Endothelial cell of umbilical vein (primary cell): ENCODE measurements around the gene CRACR2B. TPM values are rescaled to one million over a fixed set of nuclear protein-coding genes. Genes with fewer than 3 reads are reported as not detected.

ENCODE experiments used
- BruUV-seq: library from RNA; stranded (reverse); fragments of 400-500 nt; replicated peaks from 2 replicates; lab custom pipeline; 2021; lab: Mats Ljungman, UMichigan
- CTCF ChIA-PET: fragments of 300-600, 350-600 bp; sonication (Branson Sonifier 250); formaldehyde crosslinking; loops from one replicate; lab custom pipeline; 2021; ENCODE audit warnings: antibody characterized with exemption, inconsistent platforms; lab: Charles Lee
- POLR2A ChIA-PET: fragments of 300-600, 350-600 bp; sonication (Branson Sonifier 250); formaldehyde crosslinking; loops from one replicate; lab custom pipeline; 2021; ENCODE audit warnings: antibody characterized with exemption, inconsistent platforms; lab: Charles Lee
- DNase-seq: peaks from one replicate; pipeline ENCODE4 v3.0.0-alpha.2; 2011; ENCODE audit warnings: low read depth, low spot score
- FAIRE-seq: peaks from 2 replicates; lab custom pipeline; 2011; peaks lifted over from hg19 to GRCh38; lab: Jason Lieb, UNC
- H2AFZ ChIP-seq: 2 replicates; pipeline ENCODE4 v1.6.0; 2012; ENCODE audit warnings: low read depth, low read length, control low read depth, inconsistent platforms
- H3K27ac ChIP-seq: 2 replicates; pipeline ENCODE4 v1.5.1; 2011; ENCODE audit warnings: low read depth, mild to moderate bottlenecking, control low read depth, low read length, moderate library complexity; ENCODE audit not compliant: insufficient read depth
- H3K27me3 ChIP-seq, 2 experiments: 2 replicates each; pipeline versions ENCODE4 v1.6.0 to v1.6.1; 2011; ENCODE audit warnings: low read length in 2 of 2, mixed read lengths in 1 of 2; ENCODE audit not compliant: control insufficient read depth in 2 of 2, insufficient read depth in 2 of 2
- H3K36me3 ChIP-seq, 2 experiments: 2 replicates in 1 of 2; 3 replicates in 1 of 2; pipeline ENCODE4 v1.5.1; 2011; ENCODE audit warnings: low read length in 2 of 2, mild to moderate bottlenecking in 1 of 2, moderate library complexity in 1 of 2; ENCODE audit not compliant: control insufficient read depth in 2 of 2, insufficient read depth in 2 of 2; ENCODE audit errors: extremely low read depth in 1 of 2
- H3K4me1 ChIP-seq: 3 replicates; pipeline ENCODE4 v1.5.1; 2011; ENCODE audit warnings: mild to moderate bottlenecking, low read length; ENCODE audit not compliant: control insufficient read depth, insufficient read depth; ENCODE audit errors: extremely low read depth
- H3K4me2 ChIP-seq: 2 replicates; pipeline ENCODE4 v1.6.1; 2011; ENCODE audit warnings: low read length, control low read depth, mixed read lengths; ENCODE audit not compliant: insufficient read depth
- H3K4me3 ChIP-seq, 3 experiments: fragments of 200-600 bp in 1 of 3; sonication (generic), shearing (Covaris generic) in 1 of 3; replicated peaks in 1 of 3; 2 replicates each; pipeline ENCODE4 v1.5.1; 2011 to 2016; ENCODE audit warnings: control low read depth in 3 of 3, low read length in 3 of 3, mild to moderate bottlenecking in 2 of 3, inconsistent platforms in 1 of 3, low read depth in 1 of 3, moderate library complexity in 1 of 3; ENCODE audit not compliant: insufficient read depth in 1 of 3
- H3K79me2 ChIP-seq: 2 replicates; pipeline ENCODE4 v1.6.0; 2012; ENCODE audit warnings: low read length, inconsistent platforms; ENCODE audit not compliant: control insufficient read depth, insufficient read depth
- H3K9ac ChIP-seq: replicated peaks from 2 replicates; pipeline ENCODE3; 2011; ENCODE audit warnings: low read length, control low read depth; ENCODE audit not compliant: insufficient read depth; ENCODE audit errors: extremely low read depth
- H3K9me1 ChIP-seq: replicated peaks from 3 replicates; pipeline ENCODE4 v1.6.0; 2011; ENCODE audit warnings: mild to moderate bottlenecking, low read length; ENCODE audit not compliant: control insufficient read depth, insufficient read depth; ENCODE audit errors: extremely low read depth
- H3K9me3 ChIP-seq: replicated peaks from 2 replicates; pipeline ENCODE4 v1.5.1; 2012; ENCODE audit warnings: low read length, inconsistent platforms; ENCODE audit not compliant: control insufficient read depth, insufficient read depth
- H4K20me1 ChIP-seq: replicated peaks from 2 replicates; pipeline ENCODE3; 2011; ENCODE audit warnings: mild to moderate bottlenecking, low read length; ENCODE audit not compliant: control insufficient read depth, insufficient read depth; ENCODE audit errors: extremely low read depth
- EZH2 ChIP-seq: IDR thresholded peaks from 2 replicates; pipeline ENCODE4 v1.6.1; 2012; ENCODE audit warnings: borderline replicate concordance, low read depth, mild to moderate bottlenecking, moderate library complexity, low read length, inconsistent platforms; ENCODE audit not compliant: severe bottlenecking
- FOS ChIP-seq: IDR thresholded peaks from 2 replicates; pipeline ENCODE4 v1.6.1; 2011; ENCODE audit warnings: mild to moderate bottlenecking, low read length, moderate library complexity, borderline replicate concordance; ENCODE audit not compliant: insufficient read depth
- GATA2 ChIP-seq: IDR thresholded peaks from 2 replicates; pipeline ENCODE4 v1.7.0; 2011; ENCODE audit warnings: low read depth, mild to moderate bottlenecking, moderate library complexity, mixed read lengths, low read length; ENCODE audit not compliant: insufficient read length, insufficient read depth
- JUN ChIP-seq: IDR thresholded peaks from 2 replicates; pipeline ENCODE4 v1.6.1; 2011; ENCODE audit warnings: borderline replicate concordance, low read depth; ENCODE audit not compliant: insufficient read length, insufficient read depth
- MAX ChIP-seq: IDR thresholded peaks from 2 replicates; pipeline ENCODE4 v1.6.1; 2011; ENCODE audit not compliant: insufficient read depth, insufficient read length
- MYC ChIP-seq: IDR thresholded peaks from one replicate; pipeline ENCODE4 v1.6.1; 2011; ENCODE audit warnings: mild to moderate bottlenecking, low read depth, low read length
- POLR2A ChIP-seq: IDR thresholded peaks from 2 replicates; pipeline ENCODE4 v1.6.1; 2012; ENCODE audit warnings: low read depth, mild to moderate bottlenecking, control low read depth, low read length
- POLR2AphosphoS5 ChIP-seq: IDR thresholded peaks from 2 replicates; pipeline ENCODE4 v1.6.1; 2012; ENCODE audit warnings: low read depth, mild to moderate bottlenecking, control low read depth, low read length, moderate library complexity; ENCODE audit not compliant: insufficient read depth
- dilution Hi-C: fragments of 300-500 bp; cut with MboI; formaldehyde crosslinking; loops from one replicate; pipeline ENCODE4 v1.15.0; 2019; ENCODE audit warnings: low sequenced_read_pairs; ENCODE audit not compliant: extremely low pct_ligation_motif_present
- intact Hi-C: fragments of 100-400 bp; cut with micrococcal nuclease; formaldehyde crosslinking; loops from one replicate; pipeline ENCODE4 v1.10.0; 2022
- polyA plus RNA-seq, 4 experiments: library from polyadenylated mRNA; depleted of rRNA in 3 of 4; stranded (reverse) in 3 of 4; unstranded in 1 of 4; fragments of >200 nt; gene quantifications; 2 replicates each; pipeline versions ENCODE4 v1.2.1 to v1.2.3, GENCODE V29; 2011 to 2012; ENCODE audit warnings: missing spikeins in 1 of 4
- total RNA-seq: library from RNA; stranded (reverse); gene quantifications from 2 replicates; pipeline ENCODE4 v1.2.3, GENCODE V29; 2021
- TF ChIP-seq, protein P1 (sequence below), 2 donors: IDR thresholded peaks; 1 replicate in 1 of 2; 2 replicates in 1 of 2; pipeline ENCODE4 v1.5.1; 2011; ENCODE audit warnings: low read length in 2 of 2, mild to moderate bottlenecking in 2 of 2, moderate library complexity in 2 of 2, control low read depth in 1 of 2, inconsistent platforms in 1 of 2, low read depth in 1 of 2; ENCODE audit not compliant: insufficient read depth in 1 of 2; ENCODE audit errors: extremely low read depth in 1 of 2

Gene CRACR2B
- total and polyA plus RNA-seq, 2 donors (not counting 3 experiments of a cell fraction or from before 2014, with no cell fraction given): 8.4 to 9.3 TPM

- no peaks in the 10 kb centered on the region for H3K27me3 ChIP-seq
- peaks cover 37% of the 10 kb centered on the region for H3K4me1 ChIP-seq
- no peaks in the 10 kb centered on the region for H4K20me1 ChIP-seq
- H3K9me1 ChIP-seq: no peaks in the 10 kb centered on the region
- intact Hi-C loops (loop anchor here (1.0 to 2.0 kb wide), 2 partner anchors 10 to 16 kb away; partner anchors contain the start of gene PNPLA2), dilution Hi-C loops (no loop called here)
- H3K4me3 ChIP-seq: peak overlapping the region; percentile 6 to 70 (median 67)
- TSS peak; percentile 63 for BruUV-seq
- H2AFZ ChIP-seq: no peak overlapping the region
- TF ChIP-seq MYC (peak; percentile 49), POLR2A (peak; percentile 76), EZH2 (no peak), FOS (peak; percentile 94), POLR2AphosphoS5 (peak; percentile 95), JUN (peak; percentile 64), MAX (no peak), GATA2 (no peak)
- TF ChIP-seq, protein P1, sequence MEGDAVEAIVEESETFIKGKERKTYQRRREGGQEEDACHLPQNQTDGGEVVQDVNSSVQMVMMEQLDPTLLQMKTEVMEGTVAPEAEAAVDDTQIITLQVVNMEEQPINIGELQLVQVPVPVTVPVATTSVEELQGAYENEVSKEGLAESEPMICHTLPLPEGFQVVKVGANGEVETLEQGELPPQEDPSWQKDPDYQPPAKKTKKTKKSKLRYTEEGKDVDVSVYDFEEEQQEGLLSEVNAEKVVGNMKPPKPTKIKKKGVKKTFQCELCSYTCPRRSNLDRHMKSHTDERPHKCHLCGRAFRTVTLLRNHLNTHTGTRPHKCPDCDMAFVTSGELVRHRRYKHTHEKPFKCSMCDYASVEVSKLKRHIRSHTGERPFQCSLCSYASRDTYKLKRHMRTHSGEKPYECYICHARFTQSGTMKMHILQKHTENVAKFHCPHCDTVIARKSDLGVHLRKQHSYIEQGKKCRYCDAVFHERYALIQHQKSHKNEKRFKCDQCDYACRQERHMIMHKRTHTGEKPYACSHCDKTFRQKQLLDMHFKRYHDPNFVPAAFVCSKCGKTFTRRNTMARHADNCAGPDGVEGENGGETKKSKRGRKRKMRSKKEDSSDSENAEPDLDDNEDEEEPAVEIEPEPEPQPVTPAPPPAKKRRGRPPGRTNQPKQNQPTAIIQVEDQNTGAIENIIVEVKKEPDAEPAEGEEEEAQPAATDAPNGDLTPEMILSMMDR (IDR thresholded peaks at IDR 0.05; ENCODE audit: extremely low read depth in 1 of 2, insufficient read depth in 1 of 2, low read depth in 1 of 2, low read length in 2 of 2): no peak
- peak overlapping the region; percentile 85 for H3K9ac ChIP-seq
- peak overlapping the region; percentile 79 for H3K27ac ChIP-seq
- ChIA-PET POLR2A (interaction anchor here (0.8 to 3.3 kb wide), 4 partner anchors 9 to 38 kb away, joined by 3 to 25 read pairs (median 8); partner anchors contain the start of genes PNPLA2, POLR2L and TSPAN4), CTCF (interaction anchor here (1.3 to 2.9 kb wide), 4 partner anchors 10 to 30 kb away, joined by 3 to 19 read pairs (median 8); partner anchors contain the start of genes PIDD1, PNPLA2 and TSPAN4)
- peaks cover 44% of the 10 kb centered on the region for H3K79me2 ChIP-seq
- H3K4me2 ChIP-seq: peak overlapping the region; percentile 75
- H3K9me3 ChIP-seq: no peaks in the 10 kb centered on the region
- DNase-seq: peak; percentile 93
- peak; percentile 98 for FAIRE-seq
- H3K36me3 ChIP-seq: peaks cover 22 to 35% of the 10 kb centered on the region in 2 experiments
Observed at GRCh38 chr11:834371-835316, 6.9 kb downstream of the CRACR2B start.
